AG04449 (cell line): ENCODE data around the gene FUBP1.
"Not testable (repeated sequence)": the region's sequence is repeated elsewhere in the genome, so short reads cannot be mapped to it uniquely, and the experiment has no call there.

Source experiments
- CTCF ChIA-PET: fragments of 350-600 bp; formaldehyde crosslinking; extraction: SDS; loops from one replicate; lab custom pipeline; 2021; ENCODE audit warnings: antibody characterized with exemption; lab: Yijun Ruan, JAX
- POLR2A ChIA-PET: fragments of 400-600, 350-600 bp; formaldehyde crosslinking; extraction: SDS; loops from one replicate; lab custom pipeline; 2020; ENCODE audit warnings: antibody characterized with exemption, inconsistent platforms; lab: Yijun Ruan, JAX
- DNase-seq: peaks from one replicate; pipeline ENCODE4 v3.0.0-alpha.2; 2010; ENCODE audit warnings: low read depth, low spot score
- H3K4me3 ChIP-seq: 2 replicates; pipeline ENCODE4 v1.5.1; 2011; ENCODE audit warnings: low read depth, mild to moderate bottlenecking, control low read depth, low read length
- CTCF ChIP-seq: IDR thresholded peaks from one replicate; pipeline ENCODE4 v1.5.1; 2011; ENCODE audit warnings: mild to moderate bottlenecking, moderate library complexity, low read length, control low read depth, inconsistent platforms; ENCODE audit not compliant: insufficient read depth; ENCODE audit errors: missing control alignments

The FUBP1 gene

GRCh38 chr1:77925518-77925917 lies 53.4 kb downstream of the FUBP1 start:
- POLR2A ChIA-PET: no interaction called here
- H3K4me3 ChIP-seq: no peak overlapping the region
- TF ChIP-seq CTCF: no peak
- CTCF ChIA-PET: interaction anchor here (0.7 to 1.0 kb wide), 2 partner anchors 188 kb away, joined by 3 read pairs; no protein-coding TSS in a partner anchor
- DNase-seq: peak; percentile 26

DNA sequence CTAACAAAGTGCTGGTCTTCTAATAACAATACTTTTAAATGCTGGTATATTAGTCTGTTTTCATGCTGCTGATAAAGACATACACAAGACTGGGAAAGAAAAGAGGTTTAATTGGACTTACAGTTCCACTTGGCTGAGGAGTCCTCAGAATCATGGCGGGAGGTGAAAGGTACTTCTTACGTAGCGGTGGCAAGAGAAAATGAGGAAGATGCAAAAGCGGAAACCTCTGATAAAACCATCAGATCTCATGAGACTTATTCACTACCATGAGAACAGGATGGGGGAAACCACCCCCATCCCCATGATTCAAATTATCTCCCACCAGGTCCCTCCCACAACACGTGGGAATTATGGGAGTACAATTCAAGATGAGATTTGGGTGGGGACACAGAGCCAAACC lies 60.0 kb downstream of the FUBP1 start:
- H3K4me3 ChIP-seq, CTCF ChIA-PET, DNase-seq: not testable (repeated sequence)
- POLR2A ChIA-PET: interaction anchor here (0.6 kb wide), 1 partner anchor 96 kb away, joined by 5 read pairs; no protein-coding TSS in a partner anchor

DNA sequence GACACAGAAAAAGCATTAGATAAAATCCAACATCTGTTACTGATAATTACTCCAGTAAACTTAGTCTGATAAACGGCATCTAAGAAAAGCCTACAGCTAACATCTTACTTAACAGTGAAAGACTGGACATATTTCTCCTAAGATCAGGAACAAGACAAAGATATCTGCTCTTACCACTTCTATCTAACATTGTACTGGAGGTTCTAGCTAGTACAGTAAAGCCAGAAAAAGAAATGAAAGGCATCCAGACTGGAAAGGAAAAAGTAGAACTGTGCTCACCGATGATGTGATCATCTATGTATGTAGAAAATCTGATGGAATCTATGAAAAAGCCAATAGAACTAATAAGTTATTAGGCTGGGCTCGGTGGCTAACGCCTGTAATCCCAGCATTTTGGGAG lies 68.8 kb downstream of the FUBP1 start:
- ChIA-PET CTCF (interaction anchor here (1.2 kb wide), 1 partner anchor 204 kb away, joined by 4 read pairs; no protein-coding TSS in a partner anchor), POLR2A (no interaction called here)
- TF ChIP-seq CTCF: no peak
- no peak overlapping the region for H3K4me3 ChIP-seq
- no peak for DNase-seq

DNA sequence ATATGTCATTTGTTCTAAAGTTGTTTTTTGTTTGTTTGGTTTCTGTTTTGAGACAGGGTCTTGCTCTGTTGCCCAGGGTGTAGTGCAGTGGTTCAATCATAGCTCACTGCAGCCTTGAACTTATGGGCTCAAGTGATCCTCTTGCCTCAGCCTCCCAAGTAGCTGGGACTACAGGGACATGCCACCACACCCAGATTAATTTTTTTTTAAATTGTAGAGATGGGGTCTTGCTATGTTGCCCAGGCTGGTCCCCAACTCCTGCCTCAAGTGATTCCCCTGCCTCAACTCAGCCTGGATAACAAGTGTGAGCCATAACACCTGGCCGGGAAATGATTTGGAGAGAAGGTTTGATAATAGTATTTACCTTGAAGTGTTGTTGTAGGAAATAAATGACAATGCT lies 72.2 kb downstream of the FUBP1 start:
- H3K4me3 ChIP-seq: no peak overlapping the region
- ChIA-PET CTCF (no interaction called here), POLR2A (no interaction called here)
- TF ChIP-seq CTCF: no peak
- DNase-seq: no peak

DNA sequence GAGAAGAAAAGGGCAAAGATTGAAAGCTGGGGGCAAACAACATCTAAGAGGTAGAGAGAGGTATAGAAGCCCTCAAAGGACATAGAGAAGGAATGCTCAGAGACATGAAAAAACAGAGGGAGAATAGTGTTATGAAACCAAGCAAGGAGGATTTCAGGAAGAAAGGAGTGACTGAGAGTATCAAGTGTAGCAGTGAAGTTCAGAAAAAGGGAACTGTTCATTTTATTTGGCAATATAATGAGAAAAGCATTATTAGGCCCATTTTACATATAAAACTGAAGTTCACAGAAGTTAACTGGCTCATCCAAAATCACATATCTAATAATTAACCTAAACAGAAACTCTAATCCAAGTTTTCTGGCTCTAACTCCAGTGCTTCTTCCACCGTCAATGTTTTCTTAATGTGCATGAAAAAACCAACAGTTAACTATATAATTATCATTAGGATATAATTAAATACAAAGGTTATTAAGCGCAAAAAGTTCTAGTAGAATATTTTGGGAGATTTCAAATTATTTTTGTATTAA lies 72.8 kb downstream of the FUBP1 start:
- DNase-seq: no peak
- ChIA-PET CTCF (no interaction called here), POLR2A (no interaction called here)
- H3K4me3 ChIP-seq: no peak overlapping the region
- no peak for TF ChIP-seq CTCF

DNA sequence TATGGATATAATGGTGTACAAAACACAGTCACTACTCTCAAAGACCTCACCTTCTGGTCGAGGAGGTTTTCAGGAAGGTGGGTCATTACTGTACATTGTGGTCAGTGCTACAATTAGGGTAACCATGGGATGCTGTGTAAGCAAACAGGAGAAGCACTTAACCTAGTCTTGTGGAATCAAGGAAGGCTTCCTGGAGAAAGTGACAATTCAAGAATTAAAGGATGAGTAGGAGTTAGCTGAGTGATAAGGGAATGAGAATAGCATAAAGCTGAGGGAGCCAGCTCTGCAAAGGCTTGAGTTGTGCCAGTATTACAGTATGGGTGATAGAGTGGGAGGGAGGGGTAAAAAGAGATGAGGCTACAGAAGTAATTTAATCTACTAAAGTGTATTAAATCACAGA lies 73.3 kb downstream of the FUBP1 start:
- H3K4me3 ChIP-seq: no peak overlapping the region
- DNase-seq: no peak
- ChIA-PET CTCF (no interaction called here), POLR2A (no interaction called here)
- no peak for TF ChIP-seq CTCF
